ENCODE measurements around the gene RSBN1L. TPM values are rescaled to one million over a fixed set of nuclear protein-coding genes. Genes with fewer than 3 reads are reported as not detected.

RSBN1L gene
- total RNA-seq, 1 experiment from 2014 or later: 15.5 TPM

GRCh38 chr7:77786741-77787140 is 90.5 kb downstream of the RSBN1L start (continued):
- TF ChIP-seq CTCF (IDR thresholded peaks at IDR 0.05 in 2 of 3, conservative IDR thresholded peaks at IDR 0.05 in 1 of 3; ENCODE audit: borderline replicate concordance in 1 of 3, insufficient read depth in 1 of 3, low read depth in 2 of 3, low read length in 2 of 3): no peak

GRCh38 chr7:77788327-77788902 is 92.2 kb downstream of the RSBN1L start:
- RAD21 ChIA-PET (ENCODE audit: low non-redundant PET in 1 of 2, low total read pairs in 2 of 2, uncharacterized antibody in 2 of 2, unreplicated experiment in 2 of 2): no interaction called here
- POLR2A ChIA-PET: no interaction called here
- no TSS peak for BruUV-seq (replicated peaks)
- Histone ChIP-seq H4K20me1 (ENCODE audit: insufficient read depth) (no peaks in the 10 kb centered on the region), H3K36me3 (ENCODE audit: control insufficient read depth in 1 of 2, insufficient read depth in 2 of 2, low read length in 2 of 2) (no peaks in the 10 kb centered on the region), H3K27ac (ENCODE audit: low read depth, low read length) (no peak overlapping the region), H3K4me3 (replicated peaks in 1 of 2; ENCODE audit: low read depth in 1 of 2, low read length in 2 of 2) (no peak overlapping the region), H3K4me2 (ENCODE audit: low read length) (no peak overlapping the region), H2AFZ (ENCODE audit: low read depth, low read length, poor library complexity, severe bottlenecking) (no peak overlapping the region), H3K4me1 (ENCODE audit: control insufficient read depth in 1 of 2, insufficient read depth in 2 of 2, low read length in 2 of 2) (no peaks in the 10 kb centered on the region), H3K79me2 (ENCODE audit: insufficient read depth, low read length) (no peaks in the 10 kb centered on the region), H3K9me3 (ENCODE audit: control insufficient read depth in 1 of 2, insufficient read depth in 1 of 2, low read depth in 1 of 2, low read length in 2 of 2) (no peaks in the 10 kb centered on the region), H3K9me2 (ENCODE audit: insufficient read depth) (no peaks in the 10 kb centered on the region), H3K27me3 (ENCODE audit: insufficient read depth, low read length) (no peaks in the 10 kb centered on the region), H3K9ac (ENCODE audit: low read length) (no peak overlapping the region)
- DNase-seq (ENCODE audit: low read depth, low spot score): no peak
- intact Hi-C loops (cut with micrococcal nuclease): no loop called here
- CTCF ChIA-PET: no interaction called here
- no peak for ATAC-seq
- TF ChIP-seq ZFX (IDR thresholded peaks at IDR 0.05) (no peak), REST (IDR thresholded peaks at IDR 0.05; ENCODE audit: low read depth) (no peak), CEBPB (IDR thresholded peaks at IDR 0.05; ENCODE audit: low read depth) (no peak), FOSL1 (IDR thresholded peaks at IDR 0.05; ENCODE audit: low read depth) (no peak), TCF7L2 (IDR thresholded peaks at IDR 0.05; ENCODE audit: borderline replicate concordance, extremely low read depth, insufficient read depth, insufficient read length) (no peak), EZH2 (IDR thresholded peaks at IDR 0.05) (no peak), SIN3A (IDR thresholded peaks at IDR 0.05; ENCODE audit: low read depth) (no peak), ATF3 (IDR thresholded peaks at IDR 0.05) (no peak), SP1 (IDR thresholded peaks at IDR 0.05; ENCODE audit: low read depth) (no peak), POLR2A (IDR thresholded peaks at IDR 0.05; ENCODE audit: borderline replicate concordance, extremely low read depth, insufficient read depth, insufficient read length) (no peak)

Data from HCT116 (cell line).